Panc1 (cell line): ENCODE results near the gene USP6NL. TPM values are rescaled to one million over a fixed set of nuclear protein-coding genes. Genes with fewer than 3 reads are reported as not detected.

Experiments used
- ATAC-seq: fragments of 200-7000 bp; cut with Tn5 transposase; 2 replicates; pipeline ENCODE4 v1.9.1; 2020; ENCODE audit warnings: mild to moderate bottlenecking, moderate library complexity
- BruUV-seq: library from RNA; stranded (reverse); fragments of 400-500 nt; replicated peaks from 2 replicates; lab custom pipeline; 2021; lab: Mats Ljungman, UMichigan
- CTCF ChIA-PET: fragments of 300-600 bp; sonication (Branson Sonifier 250); formaldehyde crosslinking; loops from one replicate; lab custom pipeline; 2022; ENCODE audit warnings: antibody characterized with exemption; lab: Charles Lee
- POLR2A ChIA-PET: fragments of 300-600 bp; sonication (Branson Sonifier 250); formaldehyde crosslinking; loops from one replicate; lab custom pipeline; 2022; ENCODE audit warnings: antibody characterized with exemption; lab: Charles Lee
- DNase-seq: peaks from one replicate; pipeline ENCODE4 v3.0.0-alpha.2; 2010; ENCODE audit warnings: low read depth, low spot score
- H3K27ac ChIP-seq: 2 replicates; pipeline ENCODE4 v1.5.1; 2011; ENCODE audit warnings: mild to moderate bottlenecking, low read length, inconsistent platforms
- H3K27me3 ChIP-seq: fragments of 200-500 bp; sonication (Bioruptor generic); 2 replicates; pipeline ENCODE4 v1.6.0; 2014; ENCODE audit warnings: low read length, inconsistent platforms; ENCODE audit not compliant: control insufficient read depth, insufficient read depth
- H3K36me3 ChIP-seq: fragments of 200-500 bp; sonication (Bioruptor generic); 2 replicates; pipeline ENCODE4 v1.5.1; 2014; ENCODE audit warnings: inconsistent platforms, mild to moderate bottlenecking, low read length, moderate library complexity; ENCODE audit not compliant: control insufficient read depth, insufficient read depth
- H3K4me1 ChIP-seq: 2 replicates; pipeline ENCODE4 v1.5.1; 2011; ENCODE audit warnings: inconsistent platforms, mild to moderate bottlenecking, low read length, moderate library complexity; ENCODE audit not compliant: control insufficient read depth, insufficient read depth
- H3K4me3 ChIP-seq, 2 experiments: 2 replicates each; pipeline ENCODE4 v1.5.1; 2011 to 2012; ENCODE audit warnings: low read depth in 2 of 2, low read length in 2 of 2, mild to moderate bottlenecking in 2 of 2, inconsistent platforms in 1 of 2, moderate library complexity in 1 of 2
- H3K9me3 ChIP-seq: fragments of 200-500 bp; sonication (Bioruptor generic); 2 replicates; pipeline ENCODE4 v1.5.1; 2014; ENCODE audit warnings: low read depth, mild to moderate bottlenecking, inconsistent platforms, low read length, moderate library complexity; ENCODE audit not compliant: control insufficient read depth, insufficient read depth
- POLR2AphosphoS5 ChIP-seq: IDR thresholded peaks from 2 replicates; pipeline ENCODE4 v1.6.1; 2012; ENCODE audit warnings: mild to moderate bottlenecking, low read depth, low read length, moderate library complexity
- REST ChIP-seq, 2 experiments: IDR thresholded peaks; 2 replicates each; pipeline ENCODE4 v1.6.1; 2011 to 2012; ENCODE audit warnings: low read depth in 2 of 2, control low read depth in 1 of 2, low read length in 1 of 2, mild to moderate bottlenecking in 1 of 2, moderate library complexity in 1 of 2; ENCODE audit not compliant: insufficient read depth in 1 of 2
- SIN3A ChIP-seq: IDR thresholded peaks from 2 replicates; pipeline ENCODE4 v1.6.1; 2012; ENCODE audit warnings: low read depth, mild to moderate bottlenecking, low read length, moderate library complexity, borderline replicate concordance; ENCODE audit not compliant: insufficient read depth
- TCF7L2 ChIP-seq: IDR thresholded peaks from 2 replicates; pipeline ENCODE4 v1.6.1; 2011; ENCODE audit warnings: mild to moderate bottlenecking, low read depth, low read length, inconsistent platforms
- in situ Hi-C: cut with HindIII; loops from 2 replicates; pipeline ENCODE4 v1.10.0; 2016; ENCODE audit warnings: low sequenced_read_pairs, low pct_unique_long_range_greater_than_20kb
- intact Hi-C: fragments of 100-400 bp; cut with micrococcal nuclease; formaldehyde crosslinking; loops from one replicate; pipeline ENCODE4 v1.10.0; 2022; ENCODE audit not compliant: unreplicated experiment
- total RNA-seq: library from RNA; stranded (reverse); gene quantifications from one replicate; pipeline ENCODE4 v1.2.1, GENCODE V29; 2021; ENCODE audit not compliant: unreplicated experiment
- TF ChIP-seq, protein P1 (sequence below): fragments of 450-650 bp; IDR thresholded peaks from 2 replicates; pipeline ENCODE4 v1.5.1; 2017; ENCODE audit warnings: mild to moderate bottlenecking

The USP6NL gene
- total RNA-seq, 1 experiment from 2014 or later: 13.9 TPM

DNA sequence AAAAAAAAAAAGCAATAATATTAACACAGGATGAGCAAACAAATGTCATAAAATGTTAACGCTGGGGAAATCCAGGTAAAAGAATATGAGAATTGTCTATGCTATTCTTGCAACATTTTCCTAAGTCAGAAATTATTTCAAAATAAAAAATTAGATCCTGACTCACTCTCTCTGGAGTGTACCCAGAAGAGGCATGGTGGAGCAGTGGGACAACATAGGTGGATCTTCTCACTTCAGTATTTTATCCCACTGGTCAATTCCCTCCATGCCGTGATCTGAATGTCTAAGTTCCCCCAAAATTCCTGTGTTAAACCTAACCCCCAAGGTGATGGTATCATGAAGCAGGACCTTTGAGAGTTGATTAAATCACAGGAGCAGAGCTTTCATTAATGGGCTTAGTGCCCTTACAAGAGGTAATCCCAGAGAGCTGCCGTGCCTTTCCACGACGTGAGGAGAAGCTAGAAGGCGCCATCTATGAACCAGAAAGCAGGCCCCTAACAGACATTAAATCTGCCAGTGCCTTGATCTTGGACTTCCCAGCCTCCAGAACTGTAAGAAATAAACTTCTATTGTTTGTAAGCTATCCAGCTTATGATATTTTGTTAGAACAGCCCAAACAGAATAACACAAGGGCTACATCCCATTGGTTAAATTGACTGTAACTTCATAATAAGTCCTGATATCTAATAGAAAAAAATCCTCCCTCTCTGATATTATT lies 35.2 kb downstream of the USP6NL start:
- POLR2A ChIA-PET: no interaction called here
- no peaks in the 10 kb centered on the region for H3K4me1 ChIP-seq
- H3K36me3 ChIP-seq: no peaks in the 10 kb centered on the region
- no peak overlapping the region for H3K27ac ChIP-seq
- no peak for TF ChIP-seq TCF7L2
- TF ChIP-seq REST (IDR thresholded peaks at IDR 0.05; ENCODE audit: insufficient read depth in 1 of 2, low read depth in 2 of 2, low read length in 1 of 2): no peak
- no peak for TF ChIP-seq POLR2AphosphoS5
- no peak for TF ChIP-seq SIN3A
- TF ChIP-seq, protein P1, sequence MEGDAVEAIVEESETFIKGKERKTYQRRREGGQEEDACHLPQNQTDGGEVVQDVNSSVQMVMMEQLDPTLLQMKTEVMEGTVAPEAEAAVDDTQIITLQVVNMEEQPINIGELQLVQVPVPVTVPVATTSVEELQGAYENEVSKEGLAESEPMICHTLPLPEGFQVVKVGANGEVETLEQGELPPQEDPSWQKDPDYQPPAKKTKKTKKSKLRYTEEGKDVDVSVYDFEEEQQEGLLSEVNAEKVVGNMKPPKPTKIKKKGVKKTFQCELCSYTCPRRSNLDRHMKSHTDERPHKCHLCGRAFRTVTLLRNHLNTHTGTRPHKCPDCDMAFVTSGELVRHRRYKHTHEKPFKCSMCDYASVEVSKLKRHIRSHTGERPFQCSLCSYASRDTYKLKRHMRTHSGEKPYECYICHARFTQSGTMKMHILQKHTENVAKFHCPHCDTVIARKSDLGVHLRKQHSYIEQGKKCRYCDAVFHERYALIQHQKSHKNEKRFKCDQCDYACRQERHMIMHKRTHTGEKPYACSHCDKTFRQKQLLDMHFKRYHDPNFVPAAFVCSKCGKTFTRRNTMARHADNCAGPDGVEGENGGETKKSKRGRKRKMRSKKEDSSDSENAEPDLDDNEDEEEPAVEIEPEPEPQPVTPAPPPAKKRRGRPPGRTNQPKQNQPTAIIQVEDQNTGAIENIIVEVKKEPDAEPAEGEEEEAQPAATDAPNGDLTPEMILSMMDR: no peak
- H3K27me3 ChIP-seq: no peaks in the 10 kb centered on the region
- ATAC-seq (no peak), DNase-seq (no peak)
- CTCF ChIA-PET: no interaction called here
- in situ Hi-C loops (no loop called here), intact Hi-C loops (no loop called here)
- no TSS peak for BruUV-seq
- H3K9me3 ChIP-seq: no peaks in the 10 kb centered on the region
- H3K4me3 ChIP-seq: no peak overlapping the region

DNA sequence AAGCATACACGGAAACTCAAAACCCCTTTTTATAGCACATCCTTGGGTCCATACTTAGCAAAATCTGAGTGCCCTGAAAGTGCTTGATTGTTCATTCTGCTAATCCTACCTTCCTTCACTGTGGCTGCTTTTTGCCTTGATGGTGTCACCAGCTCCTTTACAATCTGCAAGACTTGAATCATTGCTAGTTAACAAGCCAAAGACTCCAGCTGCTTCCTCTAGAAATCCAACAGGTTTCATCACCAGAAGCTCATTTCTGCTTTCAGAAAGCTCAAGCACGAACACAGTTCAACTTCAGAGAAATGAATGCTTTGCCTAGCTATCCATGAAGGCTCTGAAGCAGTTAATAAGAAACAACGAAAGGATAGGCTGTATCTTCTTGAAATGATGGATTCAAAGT lies 38.0 kb downstream of the USP6NL start:
- no peak for DNase-seq
- ATAC-seq: no peak
- ChIA-PET CTCF (no interaction called here), POLR2A (no interaction called here)
- BruUV-seq: no TSS peak
- Histone ChIP-seq H3K9me3 (no peaks in the 10 kb centered on the region), H3K27me3 (no peaks in the 10 kb centered on the region), H3K4me3 (no peak overlapping the region), H3K4me1 (no peaks in the 10 kb centered on the region), H3K36me3 (no peaks in the 10 kb centered on the region), H3K27ac (no peak overlapping the region)
- in situ Hi-C loops (no loop called here), intact Hi-C loops (no loop called here)
- no peak for TF ChIP-seq REST (IDR thresholded peaks at IDR 0.05; ENCODE audit: insufficient read depth in 1 of 2, low read depth in 2 of 2, low read length in 1 of 2)
